Smooth muscle cell (in vitro differentiated cells): ENCODE data around the gene PSMG2. TPM values are rescaled to one million over a fixed set of nuclear protein-coding genes. Genes with fewer than 3 reads are reported as not detected.

Experiments
- DNase-seq: peaks from one replicate; lab custom pipeline; 2025; ENCODE audit not compliant: unreplicated experiment; lab: John Stamatoyannopoulos, UW
- H2AFZ ChIP-seq: fragments of 200-600 bp; sonication (generic); 2 replicates; pipeline ENCODE4 v1.6.0; 2016; ENCODE audit warnings: antibody characterized with exemption, low read depth, mild to moderate bottlenecking
- H3F3A ChIP-seq: fragments of 200-600 bp; sonication (generic); 2 replicates; pipeline ENCODE4 v1.6.0; 2017; ENCODE audit warnings: antibody characterized with exemption, low read depth
- H3K27ac ChIP-seq: fragments of 200-600 bp; sonication (generic); 2 replicates; pipeline ENCODE4 v1.5.1; 2016; ENCODE audit warnings: low read depth, mild to moderate bottlenecking
- H3K27me3 ChIP-seq: fragments of 200-600 bp; sonication (generic); 2 replicates; pipeline ENCODE4 v1.6.1; 2016; ENCODE audit warnings: low read depth, mild to moderate bottlenecking
- H3K36me3 ChIP-seq: fragments of 200-600 bp; sonication (generic); 2 replicates; pipeline ENCODE4 v1.5.1; 2016; ENCODE audit warnings: low read depth
- H3K4me1 ChIP-seq: fragments of 200-600 bp; sonication (generic); 2 replicates; pipeline ENCODE4 v1.5.1; 2016; ENCODE audit warnings: low read depth
- H3K4me2 ChIP-seq: fragments of 200-600 bp; sonication (generic); 2 replicates; pipeline ENCODE4 v1.6.0; 2016; ENCODE audit warnings: mild to moderate bottlenecking
- H3K4me3 ChIP-seq: fragments of 200-600 bp; sonication (generic); 2 replicates; pipeline ENCODE4 v1.5.1; 2016; ENCODE audit warnings: mild to moderate bottlenecking
- H3K79me2 ChIP-seq: fragments of 200-600 bp; sonication (generic); 2 replicates; pipeline ENCODE4 v1.6.0; 2016; ENCODE audit warnings: low read depth, mild to moderate bottlenecking
- H3K9ac ChIP-seq: fragments of 200-600 bp; sonication (generic); 2 replicates; pipeline ENCODE4 v1.6.0; 2016; ENCODE audit warnings: low read depth
- H3K9me3 ChIP-seq: fragments of 200-600 bp; sonication (generic); replicated peaks from 2 replicates; pipeline ENCODE4 v1.5.1; 2016; ENCODE audit warnings: low read depth
- H4K20me1 ChIP-seq: fragments of 200-600 bp; sonication (generic); 2 replicates; pipeline ENCODE4 v1.6.0; 2016; ENCODE audit warnings: low read depth
- CTCF ChIP-seq: fragments of 200-600 bp; sonication (generic); IDR thresholded peaks from 2 replicates; pipeline ENCODE4 v1.5.1; 2017; ENCODE audit warnings: borderline replicate concordance, mild to moderate bottlenecking, antibody characterized with exemption; ENCODE audit not compliant: insufficient read depth, poor library complexity, severe bottlenecking
- WGBS: methylation state at CpG from one replicate; pipeline ENCODE4 v1.1.7; 2016; ENCODE audit warnings: low lambda C conversion rate; 5-methylcytosine and 5-hydroxymethylcytosine counted together
- polyA plus RNA-seq: library from polyadenylated mRNA; unstranded; fragments of >200 nt; fragmentation: Nextera tagmentation; extraction: Ambion mirVana; gene quantifications from 2 replicates; pipeline ENCODE4 v1.2.1, GENCODE V29; 2016
- total RNA-seq: library from RNA; depleted of rRNA; stranded (reverse); fragments of >200 nt; gene quantifications from 2 replicates; pipeline ENCODE4 v1.2.3, GENCODE V29; 2014

PSMG2 gene
- total and polyA plus RNA-seq, 2 experiments from 2014 or later = 71.3 to 80.1 TPM

- Histone ChIP-seq H3F3A (no peaks in the 10 kb centered on the region), H3K79me2 (no peaks in the 10 kb centered on the region), H2AFZ (no peak overlapping the region), H3K9ac (no peak overlapping the region), H3K4me3 (no peak overlapping the region), H3K4me1 (no peaks in the 10 kb centered on the region), H3K36me3 (no peaks in the 10 kb centered on the region), H4K20me1 (no peaks in the 10 kb centered on the region), H3K27me3 (no peaks in the 10 kb centered on the region), H3K9me3 (no peaks in the 10 kb centered on the region), H3K4me2 (no peak overlapping the region), H3K27ac (no peak overlapping the region)
- 97% methylated on average over 4 of the region's 4 CpGs for WGBS
- TF ChIP-seq CTCF = no peak
- DNase-seq = no peak
Observed at GRCh38 chr18:12689256-12689850, 13.5 kb upstream of the PSMG2 start.

- Histone ChIP-seq H2AFZ (no peak overlapping the region), H3K27ac (no peak overlapping the region), H3K4me3 (no peak overlapping the region), H4K20me1 (no peaks in the 10 kb centered on the region), H3K79me2 (no peaks in the 10 kb centered on the region), H3K9me3 (no peaks in the 10 kb centered on the region), H3K27me3 (no peaks in the 10 kb centered on the region), H3F3A (no peaks in the 10 kb centered on the region), H3K4me2 (no peak overlapping the region), H3K4me1 (no peaks in the 10 kb centered on the region), H3K36me3 (no peaks in the 10 kb centered on the region), H3K9ac (no peak overlapping the region)
- TF ChIP-seq CTCF = no peak
- DNase-seq = no peak
- WGBS = 88% methylated on average over 9 of the region's 9 CpGs
Observed at GRCh38 chr18:12692206-12692605, 10.6 kb upstream of the PSMG2 start.

- Histone ChIP-seq H3K4me3 (no peak overlapping the region), H3K27me3 (no peaks in the 10 kb centered on the region), H3K4me2 (no peak overlapping the region), H3K27ac (peak overlapping the region; percentile 42), H3K79me2 (no peaks in the 10 kb centered on the region), H3K9me3 (no peaks in the 10 kb centered on the region), H2AFZ (no peak overlapping the region), H3F3A (no peaks in the 10 kb centered on the region), H4K20me1 (no peaks in the 10 kb centered on the region), H3K9ac (no peak overlapping the region), H3K4me1 (no peaks in the 10 kb centered on the region), H3K36me3 (peaks cover 5% of the 10 kb centered on the region)
- no peak for DNase-seq
- 55% methylated on average over 2 of the region's 2 CpGs for WGBS
- TF ChIP-seq CTCF = no peak
Observed at GRCh38 chr18:12694032-12694431, 8.8 kb upstream of the PSMG2 start.

- Histone ChIP-seq H3K9ac (no peak overlapping the region), H3F3A (no peaks in the 10 kb centered on the region), H2AFZ (no peak overlapping the region), H3K4me2 (no peak overlapping the region), H3K27me3 (no peaks in the 10 kb centered on the region), H3K4me3 (no peak overlapping the region), H3K27ac (no peak overlapping the region), H3K4me1 (peaks cover 20% of the 10 kb centered on the region), H4K20me1 (peaks cover 8% of the 10 kb centered on the region), H3K79me2 (peaks cover 38% of the 10 kb centered on the region), H3K9me3 (no peaks in the 10 kb centered on the region), H3K36me3 (peaks cover 5% of the 10 kb centered on the region)
- no peak for DNase-seq
- WGBS = 95% methylated on average over 2 of the region's 2 CpGs
- TF ChIP-seq CTCF = no peak
Observed at GRCh38 chr18:12699747-12700146, 3.1 kb upstream of the PSMG2 start.
